ENCODE data around the gene NDRG2.
"Not testable (repeated sequence)": the region's sequence is repeated elsewhere in the genome, so short reads cannot be mapped to it uniquely, and the experiment has no call there.

Gene NDRG2

DNA sequence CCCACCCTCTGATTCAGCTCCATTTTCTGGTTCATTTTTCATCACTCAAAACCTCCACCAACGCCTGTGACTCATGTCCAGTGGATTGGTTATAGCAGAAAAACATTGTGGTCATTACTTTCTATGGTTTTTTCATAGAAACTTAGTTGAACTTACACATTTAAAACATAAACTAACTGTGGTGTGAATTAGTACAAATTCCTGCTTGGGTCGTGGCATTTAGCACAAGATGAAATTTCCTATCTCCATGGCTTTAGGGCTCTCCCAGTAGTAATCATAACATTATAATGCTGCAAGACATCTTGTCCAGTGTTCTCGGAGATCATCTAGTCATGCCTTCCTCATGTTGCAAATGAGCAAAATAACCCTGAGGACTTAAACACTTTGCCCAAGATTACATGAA is 24.4 kb upstream of the NDRG2 start:
- Mint-ChIP-seq H3K36me3 (ENCODE audit: insufficient read depth) (no peaks in the 10 kb centered on the region), H3K27ac (ENCODE audit: low read depth) (no peak overlapping the region), H3K9me3 (no peaks in the 10 kb centered on the region), H3K27me3 (peaks cover 21% of the 10 kb centered on the region), H3K4me1 (peaks cover 5% of the 10 kb centered on the region), H3K4me3 (no peak overlapping the region)
- DNase-seq (ENCODE audit: low spot score in 2 of 2) (no peak), ATAC-seq (replicated peaks; ENCODE audit: extremely low read depth, poor library complexity, severe bottlenecking) (no peak)

DNA sequence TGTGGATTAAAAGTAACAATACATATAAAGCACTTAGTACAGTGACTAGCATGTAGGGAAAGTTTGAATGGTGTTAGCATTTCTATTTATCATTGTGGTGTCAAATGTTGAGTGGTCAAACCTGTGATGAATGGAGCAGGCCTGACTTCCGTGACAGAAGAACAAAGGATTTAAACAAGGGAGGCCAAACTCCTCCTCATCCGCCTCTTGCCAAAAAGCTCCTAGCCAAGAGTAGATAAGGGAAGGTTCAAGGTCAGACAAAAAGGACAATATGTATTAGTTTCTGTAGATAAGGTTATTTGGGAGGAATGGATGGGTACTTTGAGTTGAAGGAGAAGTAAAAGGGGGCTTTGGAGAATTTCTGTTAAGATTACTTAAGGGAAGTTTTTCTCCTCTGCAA is 23.8 kb upstream of the NDRG2 start:
- Mint-ChIP-seq H3K4me3 (no peak overlapping the region), H3K36me3 (ENCODE audit: insufficient read depth) (no peaks in the 10 kb centered on the region), H3K9me3 (no peaks in the 10 kb centered on the region), H3K4me1 (peaks cover 8% of the 10 kb centered on the region), H3K27me3 (peaks cover 28% of the 10 kb centered on the region), H3K27ac (ENCODE audit: low read depth) (no peak overlapping the region)
- ATAC-seq (replicated peaks; ENCODE audit: extremely low read depth, poor library complexity, severe bottlenecking), result no peak
- DNase-seq (ENCODE audit: low spot score in 2 of 2), result no peak

DNA sequence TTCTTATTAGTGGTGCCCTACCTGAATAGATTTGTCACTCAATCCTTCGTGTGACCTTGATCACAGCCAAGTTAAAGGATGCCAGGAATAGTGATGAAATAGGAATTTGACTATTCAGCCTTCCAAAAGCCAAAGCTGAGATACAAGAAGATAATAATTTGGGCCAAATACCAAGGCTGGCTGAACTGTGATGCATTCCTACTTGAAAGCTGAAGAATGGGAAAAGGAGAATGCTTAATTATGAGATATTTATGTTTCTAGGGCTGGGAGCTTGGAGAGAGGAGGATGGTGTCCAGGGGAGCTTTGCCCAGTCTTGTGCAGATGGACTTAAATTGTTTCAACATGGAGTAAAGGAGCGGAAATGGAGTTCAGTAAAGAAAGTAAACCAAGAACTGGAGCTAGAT is 22.5 kb upstream of the NDRG2 start:
- H3K4me1 Mint-ChIP-seq, result peaks cover 8% of the 10 kb centered on the region
- DNase-seq (ENCODE audit: low spot score in 2 of 2), result no peak
- H3K27ac Mint-ChIP-seq (ENCODE audit: low read depth), result no peak overlapping the region
- H3K27me3 Mint-ChIP-seq, result peaks cover 40% of the 10 kb centered on the region
- H3K9me3 Mint-ChIP-seq, result no peaks in the 10 kb centered on the region
- no peak overlapping the region for H3K4me3 Mint-ChIP-seq
- H3K36me3 Mint-ChIP-seq (ENCODE audit: insufficient read depth), result no peaks in the 10 kb centered on the region
- no peak for ATAC-seq (replicated peaks; ENCODE audit: extremely low read depth, poor library complexity, severe bottlenecking)

DNA sequence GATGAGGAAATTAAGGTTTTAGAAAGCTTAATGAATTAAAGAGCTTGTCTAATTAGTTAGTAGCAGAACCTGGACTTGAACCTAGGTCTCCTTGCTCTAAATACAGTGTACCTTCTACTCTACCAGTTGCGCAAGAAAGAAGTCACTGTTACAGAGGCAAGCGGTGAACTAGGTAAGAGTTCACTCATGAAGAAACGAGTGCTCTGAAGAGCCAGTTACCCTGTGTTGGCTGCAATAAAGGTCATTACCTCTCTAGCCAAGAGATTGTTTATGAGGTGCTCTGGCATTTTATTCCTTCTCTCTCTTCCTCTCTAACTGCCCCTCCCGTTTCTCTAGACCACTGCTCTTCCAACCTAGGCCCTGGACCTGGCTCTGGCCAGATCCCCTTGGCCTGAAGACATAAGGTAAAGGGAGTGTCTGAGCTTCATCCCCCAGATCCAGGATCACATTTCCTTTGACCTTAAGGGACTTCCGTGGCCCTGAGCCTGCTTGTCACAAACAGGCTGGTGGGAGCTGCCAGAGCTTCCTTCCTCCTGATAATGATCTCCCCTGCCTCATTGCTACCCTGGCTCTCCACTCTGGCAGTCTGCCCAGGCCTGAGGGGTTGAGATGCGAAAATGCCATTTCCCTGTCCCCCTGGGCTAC is 19.2 kb upstream of the NDRG2 start:
- DNase-seq (ENCODE audit: low spot score in 2 of 2), result no peak
- no peak overlapping the region for H3K27ac Mint-ChIP-seq (ENCODE audit: low read depth)

DNA sequence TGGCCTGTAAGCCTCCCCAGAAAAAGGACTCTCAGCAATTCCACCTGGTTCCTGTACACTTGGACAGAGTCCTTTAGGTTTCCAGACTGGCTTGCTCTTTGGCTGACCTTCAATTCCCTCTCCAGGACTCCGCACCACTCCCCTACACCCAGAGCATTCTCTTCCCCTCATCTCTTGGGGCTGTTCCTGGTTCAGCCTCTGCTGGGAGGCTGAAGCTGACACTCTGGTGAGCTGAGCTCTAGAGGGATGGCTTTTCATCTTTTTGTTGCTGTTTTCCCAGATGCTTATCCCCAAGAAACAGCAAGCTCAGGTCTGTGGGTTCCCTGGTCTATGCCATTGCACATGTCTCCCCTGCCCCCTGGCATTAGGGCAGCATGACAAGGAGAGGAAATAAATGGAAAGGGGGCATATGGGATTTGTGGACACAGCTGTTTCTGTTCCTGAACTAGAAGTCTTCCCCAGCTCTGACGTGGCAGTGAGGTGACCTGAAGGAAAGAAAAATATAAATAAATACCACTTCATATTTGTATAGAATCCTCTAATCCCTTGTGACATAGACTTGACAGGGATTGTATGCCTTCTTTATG is 18.6 kb upstream of the NDRG2 start:
- H3K9me3 Mint-ChIP-seq, result no peaks in the 10 kb centered on the region
- H3K27me3 Mint-ChIP-seq, result peaks cover 46% of the 10 kb centered on the region
- H3K4me3 Mint-ChIP-seq, result no peak overlapping the region
- peaks cover 8% of the 10 kb centered on the region for H3K4me1 Mint-ChIP-seq
- DNase-seq (ENCODE audit: low spot score in 2 of 2) (no peak), ATAC-seq (replicated peaks; ENCODE audit: extremely low read depth, poor library complexity, severe bottlenecking) (no peak)
- peaks cover 3% of the 10 kb centered on the region for H3K36me3 Mint-ChIP-seq (ENCODE audit: insufficient read depth)
- H3K27ac Mint-ChIP-seq (ENCODE audit: low read depth), result no peak overlapping the region

More for the DNA sequence above, 19.2 kb upstream of the NDRG2 start:
- Mint-ChIP-seq H3K36me3 (ENCODE audit: insufficient read depth) (peaks cover 3% of the 10 kb centered on the region), H3K9me3 (no peaks in the 10 kb centered on the region), H3K27me3 (peaks cover 46% of the 10 kb centered on the region), H3K4me3 (no peak overlapping the region), H3K4me1 (peaks cover 8% of the 10 kb centered on the region)
- ATAC-seq (replicated peaks; ENCODE audit: extremely low read depth, poor library complexity, severe bottlenecking), result no peak

DNA sequence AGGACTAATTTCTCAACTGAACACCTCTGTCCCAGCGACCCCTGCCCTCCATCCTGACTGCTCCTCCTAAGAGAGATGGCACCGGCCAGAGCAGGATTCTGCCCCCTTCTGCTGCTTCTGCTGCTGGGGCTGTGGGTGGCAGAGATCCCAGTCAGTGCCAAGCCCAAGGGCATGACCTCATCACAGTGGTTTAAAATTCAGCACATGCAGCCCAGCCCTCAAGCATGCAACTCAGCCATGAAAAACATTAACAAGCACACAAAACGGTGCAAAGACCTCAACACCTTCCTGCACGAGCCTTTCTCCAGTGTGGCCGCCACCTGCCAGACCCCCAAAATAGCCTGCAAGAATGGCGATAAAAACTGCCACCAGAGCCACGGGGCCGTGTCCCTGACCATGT is 18.1 kb upstream of the NDRG2 start:
- H3K9me3 Mint-ChIP-seq, result no peaks in the 10 kb centered on the region
- no peak overlapping the region for H3K27ac Mint-ChIP-seq (ENCODE audit: low read depth)
- peaks cover 52% of the 10 kb centered on the region for H3K27me3 Mint-ChIP-seq
- ATAC-seq (replicated peaks; ENCODE audit: extremely low read depth, poor library complexity, severe bottlenecking) (no peak), DNase-seq (ENCODE audit: low spot score in 2 of 2) (no peak)
- H3K4me1 Mint-ChIP-seq, result peaks cover 8% of the 10 kb centered on the region
- H3K36me3 Mint-ChIP-seq (ENCODE audit: insufficient read depth), result peaks cover 3% of the 10 kb centered on the region
- no peak overlapping the region for H3K4me3 Mint-ChIP-seq

DNA sequence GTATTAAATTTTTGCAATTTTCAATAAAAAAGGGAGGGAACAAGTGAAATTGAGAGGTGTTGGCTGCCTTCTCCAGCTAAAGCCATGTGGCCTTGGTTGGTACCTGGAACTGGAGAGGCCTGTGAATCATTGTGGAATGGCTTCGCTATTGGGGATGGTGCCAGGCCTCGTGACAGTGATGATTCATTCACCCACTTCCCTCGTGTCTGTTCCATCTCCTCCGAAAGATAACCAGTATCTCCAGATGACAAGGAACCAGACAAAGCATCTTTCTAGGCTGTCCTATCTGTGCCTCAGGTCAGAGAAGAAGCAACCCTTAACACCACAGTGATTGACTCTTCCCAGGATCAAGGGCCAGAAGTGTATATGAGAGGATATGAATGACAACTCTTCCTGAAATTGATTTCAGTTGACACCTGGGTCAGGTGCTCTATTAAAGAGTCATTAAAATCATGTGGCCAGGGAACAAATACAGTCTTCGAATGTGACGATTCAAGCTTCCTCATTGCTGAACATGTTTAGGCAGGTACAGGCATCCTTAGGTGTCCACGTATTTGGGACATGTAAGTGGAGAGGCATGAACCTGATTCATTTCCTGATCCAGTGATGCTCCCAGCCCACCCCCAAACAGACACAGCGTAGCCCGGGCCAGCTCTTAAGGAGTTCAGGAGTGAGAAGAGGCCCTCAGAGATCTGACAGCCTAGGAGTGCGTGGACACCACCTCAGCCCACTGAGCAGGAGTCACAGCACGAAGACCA is 17.0 kb upstream of the NDRG2 start, which contains the start of gene RNASE7:
Gene RNASE7, plus strand, starts transcription at position 687 of the 758 bp plus-strand sequence. CDS start 631 bp downstream, outside the sequence.
- Mint-ChIP-seq H3K4me1 (peaks cover 8% of the 10 kb centered on the region), H3K9me3 (no peaks in the 10 kb centered on the region), H3K4me3 (no peak within 1 kb of the TSS), H3K27ac (ENCODE audit: low read depth) (no peak within 1 kb of the TSS), H3K27me3 (peaks cover 46% of the 10 kb centered on the region), H3K36me3 (ENCODE audit: insufficient read depth) (peaks cover 3% of the 10 kb centered on the region)
- ATAC-seq (replicated peaks; ENCODE audit: extremely low read depth, poor library complexity, severe bottlenecking) (no peak), DNase-seq (ENCODE audit: low spot score in 2 of 2) (no peak)

DNA sequence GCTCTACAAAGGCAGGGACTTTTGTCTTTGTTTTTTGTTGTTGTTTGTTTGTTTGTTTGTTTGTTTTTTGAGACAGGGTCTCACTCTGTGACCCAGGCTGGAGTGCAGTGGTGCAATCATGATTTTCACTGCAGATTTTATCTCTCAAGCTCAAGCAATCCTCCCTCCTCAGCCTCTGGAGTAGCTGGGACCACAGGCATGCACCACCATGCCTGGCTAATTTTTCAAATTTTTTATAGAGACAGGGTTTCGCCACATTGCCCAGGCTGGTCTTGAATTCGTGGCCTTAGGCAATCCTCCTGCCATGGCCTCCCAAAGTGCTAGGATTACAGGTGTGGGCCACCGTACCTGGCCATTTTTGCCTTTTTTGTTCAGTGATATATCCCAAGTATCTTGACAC is 16.1 kb upstream of the NDRG2 start:
- H3K4me1 Mint-ChIP-seq; H3K4me3 Mint-ChIP-seq; H3K36me3 Mint-ChIP-seq (ENCODE audit: insufficient read depth); H3K27ac Mint-ChIP-seq (ENCODE audit: low read depth); DNase-seq (ENCODE audit: low spot score in 2 of 2); H3K9me3 Mint-ChIP-seq; ATAC-seq (replicated peaks; ENCODE audit: extremely low read depth, poor library complexity, severe bottlenecking): not testable (repeated sequence)
- H3K27me3 Mint-ChIP-seq, result peaks cover 46% of the 10 kb centered on the region

DNA sequence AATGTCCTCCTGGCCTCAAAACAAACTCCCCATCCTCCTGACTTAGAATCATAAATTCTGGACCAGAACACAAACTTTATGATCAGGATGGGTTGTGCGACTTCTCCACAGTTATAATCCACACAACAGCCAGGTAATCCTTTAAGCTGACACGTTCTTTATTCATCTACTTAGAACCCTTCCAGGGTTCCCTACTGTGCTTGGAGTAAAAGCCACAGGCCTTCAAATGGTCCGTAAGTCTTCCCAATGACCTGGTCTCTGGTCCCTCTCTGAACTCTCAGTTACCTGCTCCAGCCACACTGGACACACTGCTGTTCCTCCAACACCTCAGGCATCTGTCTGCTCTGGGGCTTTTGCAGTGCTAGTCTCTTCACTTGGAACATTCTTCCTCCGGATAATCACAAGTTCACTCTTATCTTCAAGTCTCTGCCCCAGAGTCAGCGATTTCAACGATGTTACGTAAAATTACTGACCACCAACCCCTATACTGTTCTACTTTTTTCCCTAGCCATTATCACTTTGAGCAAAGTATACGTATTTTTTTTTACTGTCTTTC is 15.6 kb upstream of the NDRG2 start:
- H3K27ac Mint-ChIP-seq (ENCODE audit: low read depth), result no peak overlapping the region
- peaks cover 3% of the 10 kb centered on the region for H3K36me3 Mint-ChIP-seq (ENCODE audit: insufficient read depth)
- H3K4me3 Mint-ChIP-seq, result no peak overlapping the region

DNA sequence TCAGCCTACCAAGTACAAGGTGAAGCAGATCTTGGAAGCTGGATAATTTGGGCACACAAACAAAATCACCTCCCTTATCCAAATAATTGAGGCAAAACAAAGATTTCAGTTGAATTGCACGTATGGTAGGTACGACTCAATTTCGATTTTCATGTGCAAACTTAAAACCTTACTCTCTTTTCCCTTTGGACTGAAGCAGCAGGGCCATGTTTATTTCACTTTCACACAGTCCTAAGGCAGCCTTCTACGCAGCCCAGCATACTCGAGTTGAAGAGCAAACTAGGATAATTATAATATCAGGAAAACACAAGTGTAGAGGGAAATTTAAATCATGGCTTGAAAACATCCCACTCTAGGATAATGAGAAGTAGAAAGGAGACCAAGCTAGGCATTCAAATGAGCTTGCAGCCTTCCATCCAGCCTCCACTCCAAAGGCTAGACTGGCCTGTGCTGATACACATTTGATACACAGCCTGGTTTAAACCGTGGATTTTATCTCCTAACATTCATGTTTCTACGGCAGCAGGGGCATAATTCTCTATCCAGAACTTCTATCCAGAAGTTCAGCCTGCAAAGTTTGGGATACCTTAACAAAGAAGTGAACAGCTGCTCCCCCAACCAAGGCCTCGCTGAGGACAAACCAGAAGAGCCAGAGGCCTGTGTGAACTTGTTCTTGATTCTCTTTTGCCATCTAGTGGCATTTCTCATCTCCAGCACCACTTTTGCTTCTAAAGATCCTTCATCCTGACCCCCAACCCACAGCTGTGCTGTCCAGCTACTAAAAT is 14.9 kb upstream of the NDRG2 start:
- Mint-ChIP-seq H3K27me3 (peaks cover 38% of the 10 kb centered on the region), H3K9me3 (no peaks in the 10 kb centered on the region), H3K36me3 (ENCODE audit: insufficient read depth) (peaks cover 3% of the 10 kb centered on the region), H3K27ac (ENCODE audit: low read depth) (no peak overlapping the region), H3K4me1 (peaks cover 8% of the 10 kb centered on the region), H3K4me3 (no peak overlapping the region)
- ATAC-seq (replicated peaks; ENCODE audit: extremely low read depth, poor library complexity, severe bottlenecking) (no peak), DNase-seq (ENCODE audit: low spot score in 2 of 2) (no peak)

More for the DNA sequence above, 15.6 kb upstream of the NDRG2 start:
- DNase-seq (ENCODE audit: low spot score in 2 of 2) (no peak), ATAC-seq (replicated peaks; ENCODE audit: extremely low read depth, poor library complexity, severe bottlenecking) (no peak)
- peaks cover 45% of the 10 kb centered on the region for H3K27me3 Mint-ChIP-seq
- peaks cover 8% of the 10 kb centered on the region for H3K4me1 Mint-ChIP-seq
- H3K9me3 Mint-ChIP-seq, result no peaks in the 10 kb centered on the region

DNA sequence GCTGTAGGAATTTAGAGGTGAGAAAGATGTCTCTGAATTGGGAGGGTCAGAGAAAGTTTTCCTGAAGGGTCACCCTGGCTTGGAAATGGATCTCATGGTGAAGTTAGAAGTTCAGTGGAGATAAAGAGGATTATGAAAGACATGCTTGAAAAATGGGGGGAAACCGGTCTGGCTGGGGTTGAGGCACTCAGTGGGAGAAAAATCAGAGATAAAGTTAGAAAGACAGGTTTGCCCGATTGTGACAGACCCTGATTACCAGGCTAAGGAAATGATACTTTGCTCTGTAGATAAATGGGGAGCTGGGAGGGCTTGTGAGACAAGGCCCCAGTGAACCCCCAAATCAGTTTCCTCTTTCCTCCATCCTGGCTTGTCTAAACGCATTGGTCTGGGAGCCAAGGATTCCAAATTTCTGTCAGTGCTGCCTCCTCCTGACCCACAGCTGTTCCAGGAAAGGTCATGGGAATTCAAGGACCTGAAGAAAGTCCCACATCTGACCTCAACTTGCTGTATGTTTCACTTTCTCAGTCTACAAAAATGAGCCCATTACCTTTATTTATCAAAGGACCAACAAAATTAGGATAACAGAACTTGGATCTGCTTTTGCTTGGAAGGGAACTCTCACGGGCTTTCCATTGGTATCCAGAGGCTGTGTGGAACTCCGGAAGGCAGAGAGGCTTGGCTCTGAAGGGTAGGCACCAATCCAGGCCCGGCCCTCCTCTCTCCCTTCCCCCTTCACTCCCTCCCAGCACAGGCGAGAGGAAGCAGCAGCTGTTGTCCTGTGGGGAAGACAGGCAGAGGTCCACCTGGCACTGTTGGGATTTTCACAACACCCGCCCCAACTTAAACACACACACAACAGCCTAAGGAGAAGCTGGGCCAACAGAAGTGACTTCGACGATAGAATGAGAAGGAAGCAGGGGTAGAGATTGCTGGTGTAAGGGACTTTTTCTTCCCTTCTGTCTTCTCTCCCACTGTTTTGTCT is 13.9 kb upstream of the NDRG2 start:
- Mint-ChIP-seq H3K27ac (ENCODE audit: low read depth) (no peak overlapping the region), H3K4me3 (no peak overlapping the region), H3K36me3 (ENCODE audit: insufficient read depth) (peaks cover 3% of the 10 kb centered on the region), H3K4me1 (no peaks in the 10 kb centered on the region), H3K27me3 (peaks cover 28% of the 10 kb centered on the region), H3K9me3 (no peaks in the 10 kb centered on the region)
- DNase-seq (ENCODE audit: low spot score in 2 of 2) (no peak), ATAC-seq (replicated peaks; ENCODE audit: extremely low read depth, poor library complexity, severe bottlenecking) (no peak)

All from central memory CD8-positive, alpha-beta T cell (primary cell).